ENCODE measurements around the gene BEAN1.

- TF ChIP-seq POLR2A (IDR thresholded peaks at IDR 0.05) (no peak), CTCF (IDR thresholded peaks at IDR 0.05) (no peak)
Measured at GRCh38 chr16:66399031-66399430, 28.1 kb upstream of the BEAN1 start.

Data from Peyer's patch (tissue), 4 donors.